ENCODE data around the gene TTC28. TPM values are rescaled to one million over a fixed set of nuclear protein-coding genes. Genes with fewer than 3 reads are reported as not detected.
A peak's percentile ranks its signal among the peaks of the same experiment; 100 is the strongest.

TTC28 gene
- total RNA-seq, 1 donor = 55.8 TPM

GRCh38 chr22:28030473-28030872, 649.2 kb downstream of the TTC28 start:
- no peak overlapping the region for H3K4me3 ChIP-seq (ENCODE audit: low read depth, low read length)
- DNase-seq (ENCODE audit: low read depth) = no peak
- TF ChIP-seq CTCF (IDR thresholded peaks at IDR 0.05; ENCODE audit: insufficient read depth, low read length) = no peak

- DNase-seq (ENCODE audit: low read depth) = no peak
- no peak for TF ChIP-seq CTCF (IDR thresholded peaks at IDR 0.05; ENCODE audit: insufficient read depth, low read length)
- no peak overlapping the region for H3K4me3 ChIP-seq (ENCODE audit: low read depth, low read length)
Observed at GRCh38 chr22:28029956-28030355, 649.7 kb downstream of the TTC28 start.

- DNase-seq (ENCODE audit: low read depth) = peak; percentile 82
- no peak for TF ChIP-seq CTCF (IDR thresholded peaks at IDR 0.05; ENCODE audit: insufficient read depth, low read length)
- no peak overlapping the region for H3K4me3 ChIP-seq (ENCODE audit: low read depth, low read length)
Observed at GRCh38 chr22:28029201-28029948, 650.3 kb downstream of the TTC28 start.

- DNase-seq (ENCODE audit: low read depth) = peak; percentile 47
- no peak overlapping the region for H3K4me3 ChIP-seq (ENCODE audit: low read depth, low read length)
- no peak for TF ChIP-seq CTCF (IDR thresholded peaks at IDR 0.05; ENCODE audit: insufficient read depth, low read length)
Observed at GRCh38 chr22:28027453-28028448, 651.9 kb downstream of the TTC28 start.

- DNase-seq (ENCODE audit: low read depth) = no peak
- TF ChIP-seq CTCF (IDR thresholded peaks at IDR 0.05; ENCODE audit: insufficient read depth, low read length) = no peak
Observed at GRCh38 chr22:28025866-28026575, 653.6 kb downstream of the TTC28 start.

GRCh38 chr22:28025333-28025732, 654.3 kb downstream of the TTC28 start:
- no peak for TF ChIP-seq CTCF (IDR thresholded peaks at IDR 0.05; ENCODE audit: insufficient read depth, low read length)
- no peak for DNase-seq (ENCODE audit: low read depth)

More at GRCh38 chr22:28025866-28026575, 653.6 kb downstream of the TTC28 start:
- H3K4me3 ChIP-seq (ENCODE audit: low read depth, low read length) = no peak overlapping the region

More at GRCh38 chr22:28025333-28025732, 654.3 kb downstream of the TTC28 start:
- no peak overlapping the region for H3K4me3 ChIP-seq (ENCODE audit: low read depth, low read length)

All from fibroblast of the aortic adventitia (primary cell).